Fibroblast of skin of right quadriceps (primary cell): ENCODE measurements around the gene DNER.
A peak's percentile ranks its signal among the peaks of the same experiment; 100 is the strongest.
"Not testable (repeated sequence)": the region's sequence is repeated elsewhere in the genome, so short reads cannot be mapped to it uniquely, and the experiment has no call there.

Experiments
- DNase-seq: peaks from one replicate; pipeline ENCODE4 v3.0.0-alpha.2; 2013

DNER gene, protein sequence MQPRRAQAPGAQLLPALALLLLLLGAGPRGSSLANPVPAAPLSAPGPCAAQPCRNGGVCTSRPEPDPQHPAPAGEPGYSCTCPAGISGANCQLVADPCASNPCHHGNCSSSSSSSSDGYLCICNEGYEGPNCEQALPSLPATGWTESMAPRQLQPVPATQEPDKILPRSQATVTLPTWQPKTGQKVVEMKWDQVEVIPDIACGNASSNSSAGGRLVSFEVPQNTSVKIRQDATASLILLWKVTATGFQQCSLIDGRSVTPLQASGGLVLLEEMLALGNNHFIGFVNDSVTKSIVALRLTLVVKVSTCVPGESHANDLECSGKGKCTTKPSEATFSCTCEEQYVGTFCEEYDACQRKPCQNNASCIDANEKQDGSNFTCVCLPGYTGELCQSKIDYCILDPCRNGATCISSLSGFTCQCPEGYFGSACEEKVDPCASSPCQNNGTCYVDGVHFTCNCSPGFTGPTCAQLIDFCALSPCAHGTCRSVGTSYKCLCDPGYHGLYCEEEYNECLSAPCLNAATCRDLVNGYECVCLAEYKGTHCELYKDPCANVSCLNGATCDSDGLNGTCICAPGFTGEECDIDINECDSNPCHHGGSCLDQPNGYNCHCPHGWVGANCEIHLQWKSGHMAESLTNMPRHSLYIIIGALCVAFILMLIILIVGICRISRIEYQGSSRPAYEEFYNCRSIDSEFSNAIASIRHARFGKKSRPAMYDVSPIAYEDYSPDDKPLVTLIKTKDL

GRCh38 chr2:229714080-229714735, at the start of gene DNER:
Gene DNER, minus strand, starts transcription at chr2:229714555. Its CDS starts 132 bp downstream, at chr2:229714423.
- DNase-seq = no peak

- no peak for DNase-seq
These were observed 47.3 kb upstream of the DNER start for GRCh38 chr2:229761663-229762062.

GRCh38 chr2:229757462-229757861, 43.1 kb upstream of the DNER start:
- DNase-seq = not testable (repeated sequence)

DNA sequence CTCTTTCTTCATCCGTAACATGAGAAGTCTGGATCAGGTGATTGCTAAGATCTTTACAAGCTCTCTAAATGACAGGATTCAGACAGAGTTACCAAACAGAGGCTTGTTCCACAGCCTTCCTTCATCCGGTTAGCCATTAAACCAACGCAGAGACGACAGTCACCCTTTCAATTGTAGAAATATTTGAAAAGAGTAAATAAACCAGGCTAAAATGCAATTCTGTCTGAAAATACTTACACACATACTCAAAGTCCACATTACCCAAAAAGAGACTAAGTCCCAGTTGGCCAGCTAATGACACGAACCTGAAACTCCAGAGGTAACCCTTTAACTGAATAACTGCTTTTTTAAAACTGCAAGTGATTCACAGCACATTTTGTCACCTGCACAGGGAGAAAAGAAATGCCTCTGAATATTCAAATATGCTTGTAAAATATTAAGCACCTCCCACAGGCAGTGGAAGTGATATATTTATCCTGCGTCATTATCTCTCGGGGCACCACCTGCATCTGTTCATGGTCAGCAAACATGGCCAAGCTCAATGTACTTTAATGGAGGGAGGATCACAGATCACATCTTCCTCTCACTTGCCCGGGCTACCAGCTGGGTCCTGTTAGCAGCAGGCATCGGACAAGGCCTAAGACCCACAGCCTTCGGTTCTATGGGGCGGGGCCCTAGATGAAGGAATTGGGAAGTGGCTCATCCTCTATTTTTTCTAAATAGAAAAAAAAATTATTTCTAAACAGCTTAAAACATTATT, 38.8 kb upstream of the DNER start:
- DNase-seq = no peak

GRCh38 chr2:229749779-229750178, 35.4 kb upstream of the DNER start:
- no peak for DNase-seq

DNA sequence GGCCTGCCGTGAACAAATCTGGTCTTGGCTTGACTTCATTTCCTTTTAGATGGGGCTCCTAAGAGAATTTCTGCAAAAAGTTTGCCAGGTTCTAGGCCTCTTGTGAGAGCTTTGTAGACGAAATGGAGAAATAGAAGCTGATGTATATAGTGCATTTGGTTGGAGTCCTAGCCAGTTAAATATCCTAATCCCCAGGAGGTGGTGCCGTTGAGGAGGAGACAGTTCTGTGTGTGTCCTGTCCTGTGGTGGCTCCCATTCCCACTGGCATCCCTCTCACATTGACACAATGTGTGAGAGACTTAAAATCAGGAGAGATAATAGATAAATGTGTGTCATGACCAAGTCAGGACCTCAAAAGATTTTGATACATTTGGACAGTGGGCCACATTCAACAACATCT, 34.6 kb upstream of the DNER start:
- no peak for DNase-seq

DNA sequence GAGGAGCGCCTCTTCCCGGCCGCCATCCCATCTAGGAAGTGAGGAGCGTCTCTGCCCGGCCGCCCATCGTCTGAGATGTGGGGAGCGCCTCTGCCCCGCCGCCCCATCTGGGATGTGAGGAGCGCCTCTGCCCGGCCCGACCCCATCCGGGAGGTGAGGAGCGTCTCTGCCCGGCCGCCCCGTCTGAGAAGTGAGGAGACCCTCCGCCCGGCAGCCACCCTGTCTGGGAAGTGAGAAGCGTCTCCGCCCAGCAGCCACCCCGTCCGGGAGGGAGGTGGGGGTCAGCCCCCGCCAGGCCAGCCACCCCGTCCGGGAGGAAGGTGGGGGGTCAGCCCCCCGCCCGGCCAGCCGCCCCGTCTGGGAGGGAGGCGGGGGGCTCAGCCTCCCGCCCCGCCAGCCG, 28.3 kb upstream of the DNER start:
- DNase-seq = not testable (repeated sequence)

DNA sequence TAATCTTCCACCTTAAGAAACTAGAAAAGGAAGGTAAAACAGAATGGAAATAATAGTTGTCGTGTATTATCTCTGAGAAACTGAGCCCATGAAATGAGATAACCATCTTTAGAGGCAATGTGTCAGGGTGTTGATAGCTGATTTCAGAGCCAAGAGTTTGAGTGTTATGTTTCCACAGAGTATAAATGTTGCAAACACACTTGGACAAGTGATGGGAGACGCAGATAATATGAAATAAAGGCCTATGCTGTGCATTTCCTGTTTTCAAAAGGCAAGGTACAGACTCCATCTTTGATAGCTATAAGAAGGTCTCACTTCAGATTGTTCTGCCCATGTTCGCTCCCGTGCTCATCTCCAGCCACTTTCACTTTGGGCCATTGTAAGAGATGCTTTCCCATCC, 25.9 kb upstream of the DNER start:
- no peak for DNase-seq

GRCh38 chr2:229738024-229738625, 23.8 kb upstream of the DNER start:
- DNase-seq = no peak

- DNase-seq = no peak
These were observed 20.1 kb upstream of the DNER start for GRCh38 chr2:229734410-229734809.

DNA sequence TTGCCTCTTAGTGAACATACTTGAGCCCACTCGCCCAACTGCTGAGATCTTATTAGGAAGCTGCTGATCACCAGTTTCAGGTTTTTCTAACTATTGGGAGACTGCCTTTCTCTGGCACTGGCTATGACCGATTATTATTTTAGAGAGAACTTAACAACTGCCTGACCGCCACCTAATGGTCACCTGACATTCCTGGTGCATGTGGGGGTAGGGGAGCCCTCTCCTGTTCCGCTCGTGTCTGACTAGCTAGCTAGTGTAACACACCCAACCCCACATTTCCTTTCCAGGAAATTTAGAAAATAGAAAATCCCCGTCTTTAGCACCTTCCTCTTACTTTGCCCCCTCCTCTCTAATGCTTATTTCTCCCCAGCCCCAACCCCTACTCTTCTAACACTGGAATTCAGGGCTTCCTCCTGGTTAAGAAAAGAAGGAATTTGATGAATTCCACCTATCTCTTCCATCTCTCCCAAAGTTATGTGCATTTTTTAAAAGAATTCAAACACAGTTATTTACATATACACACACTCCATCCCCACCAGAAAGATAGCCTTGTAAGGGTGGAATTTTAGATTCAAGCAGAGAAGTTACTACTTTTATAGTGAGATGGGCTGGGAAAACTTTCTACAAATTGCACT, 19.4 kb upstream of the DNER start:
- DNase-seq = no peak

DNA sequence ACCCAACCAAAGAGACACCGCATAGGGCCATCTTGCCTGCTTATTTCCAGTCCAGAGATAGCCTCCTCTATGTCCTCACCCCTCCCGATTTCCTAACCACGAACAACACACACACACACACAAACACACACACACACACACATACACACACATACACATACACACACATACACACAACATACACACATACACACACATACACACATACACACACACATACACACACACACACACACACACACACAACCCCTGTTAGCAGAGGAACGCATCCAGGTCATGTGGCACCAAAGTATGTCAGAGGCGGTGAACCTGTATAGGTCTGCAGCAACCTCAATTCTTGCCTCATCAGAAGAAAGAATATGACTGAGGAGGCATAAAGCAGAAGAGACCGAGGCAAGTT, 18.5 kb upstream of the DNER start:
- DNase-seq = no peak

- DNase-seq = peak; percentile 20
These were observed 17.6 kb upstream of the DNER start for GRCh38 chr2:229731916-229732315.

- no peak for DNase-seq
These were observed 17.0 kb upstream of the DNER start for GRCh38 chr2:229731363-229731762.

DNA sequence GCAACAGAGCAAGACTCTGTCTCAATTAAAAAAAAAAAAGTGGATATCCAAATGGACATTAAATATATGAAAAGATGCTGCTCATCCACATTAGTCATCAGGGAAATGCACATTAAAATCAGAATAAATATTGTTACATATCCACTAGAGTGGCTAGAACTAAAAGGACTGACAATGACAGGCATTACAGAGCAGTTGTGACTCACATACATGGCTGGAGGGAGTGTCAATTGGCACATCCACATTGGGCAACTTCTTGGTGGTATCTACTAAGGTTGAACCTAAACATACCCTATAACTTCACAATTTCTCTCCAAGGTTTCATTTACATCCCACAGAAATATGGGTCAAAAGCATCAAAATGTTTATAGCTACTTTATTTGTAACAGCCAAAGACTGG, 14.0 kb upstream of the DNER start:
- no peak for DNase-seq

GRCh38 chr2:229726643-229727042, 12.3 kb upstream of the DNER start:
- DNase-seq = no peak

GRCh38 chr2:229725716-229726574, 11.6 kb upstream of the DNER start:
- peak; percentile 35 for DNase-seq

- DNase-seq = not testable (repeated sequence)
These were observed 8.8 kb upstream of the DNER start for GRCh38 chr2:229723192-229723591.

- DNase-seq = no peak
These were observed 5.7 kb upstream of the DNER start for GRCh38 chr2:229719926-229720647.

GRCh38 chr2:229718057-229718456, 3.7 kb upstream of the DNER start:
- no peak for DNase-seq
